ENCODE measurements around the gene SLC30A2. TPM values are rescaled to one million over a fixed set of nuclear protein-coding genes. Genes with fewer than 3 reads are reported as not detected.

Gene SLC30A2
- total and polyA plus RNA-seq, 4 donors = under 0.01 to 0.12 (median 0.05) TPM; not detected in 1

DNA sequence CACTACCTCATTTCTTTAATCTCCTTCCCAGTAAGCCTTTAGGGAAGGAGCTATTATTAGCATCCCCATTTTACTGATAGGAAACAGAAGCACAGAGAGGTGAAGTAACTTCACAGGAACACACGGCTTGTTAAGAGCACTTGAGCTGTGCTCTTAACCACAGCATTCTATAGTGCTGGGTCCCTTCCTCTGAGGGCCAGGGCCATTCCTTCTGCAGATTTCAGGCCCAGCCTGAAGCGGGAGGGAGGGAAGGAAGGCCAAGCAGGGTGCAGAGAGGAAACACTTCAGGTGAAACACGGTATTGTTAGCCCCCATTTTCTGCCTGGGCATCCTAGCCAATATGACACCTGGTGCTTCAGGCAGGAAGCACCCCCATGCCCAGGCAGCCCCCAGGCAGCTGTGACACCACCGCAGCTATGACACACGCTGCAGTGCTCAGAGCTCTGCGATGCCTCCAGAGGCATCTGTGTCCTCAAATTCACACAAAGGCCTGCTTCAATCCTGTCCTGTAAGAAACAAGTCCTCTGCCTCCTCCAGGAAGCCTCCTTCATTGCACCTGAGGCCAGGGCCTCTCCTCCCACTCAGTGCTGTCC, 28.9 kb downstream of the SLC30A2 start:
- H3K4me3 ChIP-seq (ENCODE audit: low read depth in 1 of 3, low read length in 3 of 3) = no peak overlapping the region
- no peaks in the 10 kb centered on the region for H3K27me3 ChIP-seq (ENCODE audit: control insufficient read depth in 4 of 4, insufficient read depth in 4 of 4, low read length in 3 of 4)
- TF ChIP-seq, protein P1, sequence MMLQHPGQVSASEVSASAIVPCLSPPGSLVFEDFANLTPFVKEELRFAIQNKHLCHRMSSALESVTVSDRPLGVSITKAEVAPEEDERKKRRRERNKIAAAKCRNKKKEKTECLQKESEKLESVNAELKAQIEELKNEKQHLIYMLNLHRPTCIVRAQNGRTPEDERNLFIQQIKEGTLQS (IDR thresholded peaks at IDR 0.05) = no peak
- no peak for TF ChIP-seq EGR1 (IDR thresholded peaks at IDR 0.05; ENCODE audit: low read depth in 2 of 2)
- TF ChIP-seq RAD21 (IDR thresholded peaks at IDR 0.05) = no peak
- TF ChIP-seq, protein P2, sequence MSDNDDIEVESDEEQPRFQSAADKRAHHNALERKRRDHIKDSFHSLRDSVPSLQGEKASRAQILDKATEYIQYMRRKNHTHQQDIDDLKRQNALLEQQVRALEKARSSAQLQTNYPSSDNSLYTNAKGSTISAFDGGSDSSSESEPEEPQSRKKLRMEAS (IDR thresholded peaks at IDR 0.05) = no peak
- TF ChIP-seq FOXA2 (IDR thresholded peaks at IDR 0.05) = no peak
- TF ChIP-seq, protein P3, sequence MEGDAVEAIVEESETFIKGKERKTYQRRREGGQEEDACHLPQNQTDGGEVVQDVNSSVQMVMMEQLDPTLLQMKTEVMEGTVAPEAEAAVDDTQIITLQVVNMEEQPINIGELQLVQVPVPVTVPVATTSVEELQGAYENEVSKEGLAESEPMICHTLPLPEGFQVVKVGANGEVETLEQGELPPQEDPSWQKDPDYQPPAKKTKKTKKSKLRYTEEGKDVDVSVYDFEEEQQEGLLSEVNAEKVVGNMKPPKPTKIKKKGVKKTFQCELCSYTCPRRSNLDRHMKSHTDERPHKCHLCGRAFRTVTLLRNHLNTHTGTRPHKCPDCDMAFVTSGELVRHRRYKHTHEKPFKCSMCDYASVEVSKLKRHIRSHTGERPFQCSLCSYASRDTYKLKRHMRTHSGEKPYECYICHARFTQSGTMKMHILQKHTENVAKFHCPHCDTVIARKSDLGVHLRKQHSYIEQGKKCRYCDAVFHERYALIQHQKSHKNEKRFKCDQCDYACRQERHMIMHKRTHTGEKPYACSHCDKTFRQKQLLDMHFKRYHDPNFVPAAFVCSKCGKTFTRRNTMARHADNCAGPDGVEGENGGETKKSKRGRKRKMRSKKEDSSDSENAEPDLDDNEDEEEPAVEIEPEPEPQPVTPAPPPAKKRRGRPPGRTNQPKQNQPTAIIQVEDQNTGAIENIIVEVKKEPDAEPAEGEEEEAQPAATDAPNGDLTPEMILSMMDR (IDR thresholded peaks at IDR 0.05; ENCODE audit: low read depth, low read length, missing input control) = no peak
- TF ChIP-seq HNF4A (conservative IDR thresholded peaks at IDR 0.05) = no peak
- no peak for TF ChIP-seq GABPA (IDR thresholded peaks at IDR 0.05 in 1 of 2, conservative IDR thresholded peaks at IDR 0.05 in 1 of 2)
- TF ChIP-seq YY1 (IDR thresholded peaks at IDR 0.05) = no peak
- no peak for TF ChIP-seq JUND (IDR thresholded peaks at IDR 0.05)
- TF ChIP-seq NR2F2 (IDR thresholded peaks at IDR 0.05) = no peak
- TF ChIP-seq TAF1 (conservative IDR thresholded peaks at IDR 0.05) = no peak
- TF ChIP-seq RXRA (IDR thresholded peaks at IDR 0.05) = no peak
- TF ChIP-seq HNF4G (IDR thresholded peaks at IDR 0.05) = no peak
- TF ChIP-seq, protein P4, sequence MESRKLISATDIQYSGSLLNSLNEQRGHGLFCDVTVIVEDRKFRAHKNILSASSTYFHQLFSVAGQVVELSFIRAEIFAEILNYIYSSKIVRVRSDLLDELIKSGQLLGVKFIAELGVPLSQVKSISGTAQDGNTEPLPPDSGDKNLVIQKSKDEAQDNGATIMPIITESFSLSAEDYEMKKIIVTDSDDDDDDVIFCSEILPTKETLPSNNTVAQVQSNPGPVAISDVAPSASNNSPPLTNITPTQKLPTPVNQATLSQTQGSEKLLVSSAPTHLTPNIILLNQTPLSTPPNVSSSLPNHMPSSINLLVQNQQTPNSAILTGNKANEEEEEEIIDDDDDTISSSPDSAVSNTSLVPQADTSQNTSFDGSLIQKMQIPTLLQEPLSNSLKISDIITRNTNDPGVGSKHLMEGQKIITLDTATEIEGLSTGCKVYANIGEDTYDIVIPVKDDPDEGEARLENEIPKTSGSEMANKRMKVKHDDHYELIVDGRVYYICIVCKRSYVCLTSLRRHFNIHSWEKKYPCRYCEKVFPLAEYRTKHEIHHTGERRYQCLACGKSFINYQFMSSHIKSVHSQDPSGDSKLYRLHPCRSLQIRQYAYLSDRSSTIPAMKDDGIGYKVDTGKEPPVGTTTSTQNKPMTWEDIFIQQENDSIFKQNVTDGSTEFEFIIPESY (IDR thresholded peaks at IDR 0.05) = no peak
- no peaks in the 10 kb centered on the region for H3K36me3 ChIP-seq (ENCODE audit: control insufficient read depth in 4 of 4, insufficient read depth in 3 of 4, low read depth in 1 of 4, low read length in 3 of 4)
- DNase-seq (ENCODE audit: low spot score) = no peak
- H3K4me1 ChIP-seq (ENCODE audit: control insufficient read depth in 4 of 4, insufficient read depth in 4 of 4, low read length in 3 of 4) = peaks cover 0 to 10% (median 3%) of the 10 kb centered on the region in 4 donors
- 83% methylated on average over 6 of the region's 6 CpGs for WGBS
- H3K9me3 ChIP-seq (ENCODE audit: control insufficient read depth in 4 of 4, low read length in 3 of 4) = no peaks in the 10 kb centered on the region
- no peak overlapping the region for H3K9ac ChIP-seq (ENCODE audit: low read depth in 1 of 2, low read length in 2 of 2)
- no peak overlapping the region for H3K27ac ChIP-seq (ENCODE audit: low read depth in 1 of 2, low read length in 2 of 2)

DNA sequence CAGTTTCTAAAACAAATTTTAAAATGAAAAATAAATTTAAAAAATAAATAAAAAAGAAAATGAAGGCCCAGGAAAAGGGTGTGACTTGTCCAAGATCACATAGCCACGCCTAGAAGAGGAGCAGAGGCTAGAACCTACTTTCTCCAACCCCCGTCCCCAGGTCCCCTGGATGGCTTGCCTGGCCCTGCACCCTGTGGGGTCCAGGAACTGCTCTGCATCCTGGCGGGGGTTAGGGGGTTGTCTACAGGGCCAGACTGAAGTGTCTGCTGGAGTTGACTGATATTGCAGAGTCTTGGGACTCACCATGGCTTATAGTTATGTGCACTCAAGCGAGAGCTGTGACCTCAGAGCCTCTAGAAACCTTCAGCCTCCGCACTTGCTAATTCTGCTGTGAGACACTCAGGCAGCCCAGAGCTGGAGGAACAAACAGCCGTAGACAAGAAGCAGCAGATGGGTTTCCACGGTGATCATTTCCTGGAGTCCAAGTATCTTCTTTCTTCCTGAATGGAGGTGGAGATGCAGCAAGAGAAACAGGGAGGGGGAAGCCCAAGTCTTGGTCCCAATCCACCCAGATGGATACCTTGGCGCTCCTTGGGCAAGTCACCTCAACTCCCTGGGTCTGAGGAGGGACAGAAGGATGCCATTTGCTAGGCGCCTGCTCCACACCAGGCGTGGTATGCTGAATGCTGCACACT, 29.5 kb downstream of the SLC30A2 start:
- DNase-seq (ENCODE audit: low spot score) = no peak
- no peak overlapping the region for H3K9ac ChIP-seq (ENCODE audit: low read depth in 1 of 2, low read length in 2 of 2)
- H3K27me3 ChIP-seq (ENCODE audit: control insufficient read depth in 4 of 4, insufficient read depth in 4 of 4, low read length in 3 of 4) = no peaks in the 10 kb centered on the region
- WGBS = 90% methylated on average over 10 of the region's 10 CpGs
- no peaks in the 10 kb centered on the region for H3K9me3 ChIP-seq (ENCODE audit: control insufficient read depth in 4 of 4, low read length in 3 of 4)
- TF ChIP-seq GABPA (IDR thresholded peaks at IDR 0.05 in 1 of 2, conservative IDR thresholded peaks at IDR 0.05 in 1 of 2) (no peak), HNF4G (IDR thresholded peaks at IDR 0.05) (no peak), YY1 (IDR thresholded peaks at IDR 0.05) (no peak), FOXA1 (IDR thresholded peaks at IDR 0.05) (no peak), HNF4A (conservative IDR thresholded peaks at IDR 0.05) (no peak), FOXA2 (IDR thresholded peaks at IDR 0.05) (no peak), SP1 (IDR thresholded peaks at IDR 0.05) (no peak), TAF1 (conservative IDR thresholded peaks at IDR 0.05) (no peak), RXRA (IDR thresholded peaks at IDR 0.05) (no peak), RAD21 (IDR thresholded peaks at IDR 0.05) (no peak), EGR1 (IDR thresholded peaks at IDR 0.05; ENCODE audit: low read depth in 2 of 2) (no peak), NR2F2 (IDR thresholded peaks at IDR 0.05) (no peak)
- TF ChIP-seq, protein P3 (IDR thresholded peaks at IDR 0.05; ENCODE audit: low read depth, low read length, missing input control) = no peak
- TF ChIP-seq, protein P5, sequence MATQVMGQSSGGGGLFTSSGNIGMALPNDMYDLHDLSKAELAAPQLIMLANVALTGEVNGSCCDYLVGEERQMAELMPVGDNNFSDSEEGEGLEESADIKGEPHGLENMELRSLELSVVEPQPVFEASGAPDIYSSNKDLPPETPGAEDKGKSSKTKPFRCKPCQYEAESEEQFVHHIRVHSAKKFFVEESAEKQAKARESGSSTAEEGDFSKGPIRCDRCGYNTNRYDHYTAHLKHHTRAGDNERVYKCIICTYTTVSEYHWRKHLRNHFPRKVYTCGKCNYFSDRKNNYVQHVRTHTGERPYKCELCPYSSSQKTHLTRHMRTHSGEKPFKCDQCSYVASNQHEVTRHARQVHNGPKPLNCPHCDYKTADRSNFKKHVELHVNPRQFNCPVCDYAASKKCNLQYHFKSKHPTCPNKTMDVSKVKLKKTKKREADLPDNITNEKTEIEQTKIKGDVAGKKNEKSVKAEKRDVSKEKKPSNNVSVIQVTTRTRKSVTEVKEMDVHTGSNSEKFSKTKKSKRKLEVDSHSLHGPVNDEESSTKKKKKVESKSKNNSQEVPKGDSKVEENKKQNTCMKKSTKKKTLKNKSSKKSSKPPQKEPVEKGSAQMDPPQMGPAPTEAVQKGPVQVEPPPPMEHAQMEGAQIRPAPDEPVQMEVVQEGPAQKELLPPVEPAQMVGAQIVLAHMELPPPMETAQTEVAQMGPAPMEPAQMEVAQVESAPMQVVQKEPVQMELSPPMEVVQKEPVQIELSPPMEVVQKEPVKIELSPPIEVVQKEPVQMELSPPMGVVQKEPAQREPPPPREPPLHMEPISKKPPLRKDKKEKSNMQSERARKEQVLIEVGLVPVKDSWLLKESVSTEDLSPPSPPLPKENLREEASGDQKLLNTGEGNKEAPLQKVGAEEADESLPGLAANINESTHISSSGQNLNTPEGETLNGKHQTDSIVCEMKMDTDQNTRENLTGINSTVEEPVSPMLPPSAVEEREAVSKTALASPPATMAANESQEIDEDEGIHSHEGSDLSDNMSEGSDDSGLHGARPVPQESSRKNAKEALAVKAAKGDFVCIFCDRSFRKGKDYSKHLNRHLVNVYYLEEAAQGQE (IDR thresholded peaks at IDR 0.05) = no peak
- TF ChIP-seq, protein P1 (IDR thresholded peaks at IDR 0.05) = no peak
- TF ChIP-seq, protein P2 (IDR thresholded peaks at IDR 0.05) = no peak
- no peaks in the 10 kb centered on the region for H3K36me3 ChIP-seq (ENCODE audit: control insufficient read depth in 4 of 4, insufficient read depth in 3 of 4, low read depth in 1 of 4, low read length in 3 of 4)
- no peak overlapping the region for H3K27ac ChIP-seq (ENCODE audit: low read depth in 1 of 2, low read length in 2 of 2)
- no peak overlapping the region for H3K4me3 ChIP-seq (ENCODE audit: low read depth in 1 of 3, low read length in 3 of 3)
- peaks cover 0 to 10% (median 3%) of the 10 kb centered on the region in 4 donors for H3K4me1 ChIP-seq (ENCODE audit: control insufficient read depth in 4 of 4, insufficient read depth in 4 of 4, low read length in 3 of 4)
